Measurements from ENCODE around the gene SKIL.
A peak's percentile ranks its signal among the peaks of the same experiment; 100 is the strongest.
"Not testable (repeated sequence)": the region's sequence is repeated elsewhere in the genome, so short reads cannot be mapped to it uniquely, and the experiment has no call there.

SKIL gene, protein sequence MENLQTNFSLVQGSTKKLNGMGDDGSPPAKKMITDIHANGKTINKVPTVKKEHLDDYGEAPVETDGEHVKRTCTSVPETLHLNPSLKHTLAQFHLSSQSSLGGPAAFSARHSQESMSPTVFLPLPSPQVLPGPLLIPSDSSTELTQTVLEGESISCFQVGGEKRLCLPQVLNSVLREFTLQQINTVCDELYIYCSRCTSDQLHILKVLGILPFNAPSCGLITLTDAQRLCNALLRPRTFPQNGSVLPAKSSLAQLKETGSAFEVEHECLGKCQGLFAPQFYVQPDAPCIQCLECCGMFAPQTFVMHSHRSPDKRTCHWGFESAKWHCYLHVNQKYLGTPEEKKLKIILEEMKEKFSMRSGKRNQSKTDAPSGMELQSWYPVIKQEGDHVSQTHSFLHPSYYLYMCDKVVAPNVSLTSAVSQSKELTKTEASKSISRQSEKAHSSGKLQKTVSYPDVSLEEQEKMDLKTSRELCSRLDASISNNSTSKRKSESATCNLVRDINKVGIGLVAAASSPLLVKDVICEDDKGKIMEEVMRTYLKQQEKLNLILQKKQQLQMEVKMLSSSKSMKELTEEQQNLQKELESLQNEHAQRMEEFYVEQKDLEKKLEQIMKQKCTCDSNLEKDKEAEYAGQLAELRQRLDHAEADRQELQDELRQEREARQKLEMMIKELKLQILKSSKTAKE

GRCh38 chr3:170357176-170358041, at the start of gene SKIL:
TSS of gene SKIL (plus strand) at chr3:170357715. CDS start at chr3:170360332, 2,617 bp downstream.
- DNase-seq = peak; percentile 89 to 90

- DNase-seq = no peak
Measured at GRCh38 chr3:170309046-170309445, 48.5 kb upstream of the SKIL start.

DNA sequence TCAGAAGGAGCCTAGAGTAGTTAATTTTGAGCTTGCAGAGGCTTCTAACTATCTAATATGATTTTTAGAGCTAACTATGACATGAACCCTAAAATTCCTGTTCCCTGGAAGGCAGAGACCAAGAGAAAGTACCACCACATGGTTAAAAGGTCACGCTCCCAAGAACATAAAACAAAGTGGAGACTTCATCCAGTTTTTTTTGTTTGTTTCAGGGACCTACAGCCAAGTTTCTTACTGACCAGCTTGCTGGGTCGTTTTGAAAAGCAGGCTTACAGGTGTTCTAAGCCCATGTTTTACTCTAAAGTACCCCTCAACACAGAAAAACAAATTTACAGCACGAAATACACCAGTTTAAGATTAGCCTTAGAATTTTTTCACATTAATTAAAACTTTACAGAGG, 39.6 kb upstream of the SKIL start:
- no peak for DNase-seq

DNA sequence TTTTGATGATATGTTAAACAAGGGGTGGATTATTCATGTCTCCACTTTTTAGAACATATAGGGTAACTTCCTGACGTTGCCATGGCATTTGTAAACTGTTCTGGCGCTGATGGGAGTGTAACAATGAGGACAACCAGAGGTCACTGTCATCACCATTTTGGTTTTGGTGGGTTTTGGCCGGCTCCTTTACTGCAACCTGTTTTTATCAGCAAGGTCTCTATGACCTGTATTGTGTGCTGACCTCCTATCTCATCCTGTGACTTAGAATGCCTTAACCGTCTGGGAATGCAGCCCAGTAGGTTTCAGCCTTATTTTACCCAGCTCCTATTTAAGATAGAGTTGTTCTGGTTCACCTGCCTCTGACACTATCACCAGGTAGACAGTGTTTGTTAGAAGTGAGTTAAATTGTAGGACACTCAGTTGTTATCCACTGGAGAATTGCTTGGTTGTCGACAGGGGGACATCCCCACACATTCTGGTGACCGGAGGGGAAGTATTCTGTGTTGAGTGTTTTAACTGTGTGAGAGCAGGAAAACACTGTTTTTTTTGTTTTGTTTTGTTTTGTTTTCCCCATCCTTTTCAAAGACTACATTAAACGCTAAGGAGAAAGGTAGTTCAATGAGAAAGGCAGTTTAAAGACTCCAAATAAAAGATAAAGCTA, 36.9 kb upstream of the SKIL start:
- DNase-seq = no peak

GRCh38 chr3:170321321-170322034, 36.0 kb upstream of the SKIL start:
- DNase-seq = no peak

DNA sequence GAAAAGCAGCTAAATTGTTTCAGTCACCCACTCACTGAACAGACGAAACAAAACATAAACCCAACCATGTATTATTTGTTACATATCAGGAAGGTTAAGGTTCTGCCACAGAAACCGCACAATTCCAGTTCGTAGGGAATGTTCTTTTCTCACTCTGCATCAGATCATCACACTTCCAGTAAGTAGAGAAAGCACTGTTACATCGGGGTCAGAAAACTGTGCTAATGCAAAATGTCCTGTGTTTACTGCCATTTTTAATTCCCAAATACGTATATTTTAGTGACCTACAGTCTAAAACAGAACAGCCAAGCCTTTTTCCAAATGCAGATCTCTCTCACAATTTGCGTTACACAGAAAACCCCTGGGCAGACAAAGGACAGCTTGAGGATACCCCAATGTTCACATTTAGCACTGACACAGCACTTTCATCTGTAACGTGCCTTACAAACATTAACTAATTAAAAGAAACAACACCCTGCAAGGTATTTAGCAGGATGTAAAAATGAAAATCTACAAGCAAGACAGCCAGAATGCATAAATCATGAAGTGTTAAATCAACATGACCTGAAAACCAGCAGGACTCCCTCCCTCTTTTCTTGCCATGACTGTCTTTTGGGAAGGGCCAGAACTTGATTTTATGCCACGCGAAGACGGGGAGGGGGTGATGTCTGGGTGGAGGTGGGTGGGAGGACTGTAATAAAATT, 34.8 kb upstream of the SKIL start:
- DNase-seq = no peak

DNA sequence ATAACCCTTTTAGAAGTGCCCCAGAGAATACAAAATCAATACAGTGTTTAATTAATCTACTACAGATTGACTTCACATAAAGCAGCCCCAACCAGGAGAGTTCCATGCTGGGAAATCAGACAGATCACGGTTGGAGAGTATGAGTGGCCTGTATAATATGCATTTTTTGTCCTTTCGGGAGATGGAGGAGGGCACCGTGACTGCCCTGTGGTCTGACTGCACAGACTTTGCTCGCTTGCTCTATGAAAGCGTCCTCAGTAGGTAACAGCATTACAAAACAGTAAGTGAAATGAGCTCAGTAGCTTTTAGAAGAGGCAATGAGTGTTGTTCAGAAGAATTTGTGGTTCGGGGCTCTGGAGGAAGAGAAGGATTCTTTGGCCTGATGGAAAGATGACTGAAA, 34.2 kb upstream of the SKIL start:
- DNase-seq = no peak

DNA sequence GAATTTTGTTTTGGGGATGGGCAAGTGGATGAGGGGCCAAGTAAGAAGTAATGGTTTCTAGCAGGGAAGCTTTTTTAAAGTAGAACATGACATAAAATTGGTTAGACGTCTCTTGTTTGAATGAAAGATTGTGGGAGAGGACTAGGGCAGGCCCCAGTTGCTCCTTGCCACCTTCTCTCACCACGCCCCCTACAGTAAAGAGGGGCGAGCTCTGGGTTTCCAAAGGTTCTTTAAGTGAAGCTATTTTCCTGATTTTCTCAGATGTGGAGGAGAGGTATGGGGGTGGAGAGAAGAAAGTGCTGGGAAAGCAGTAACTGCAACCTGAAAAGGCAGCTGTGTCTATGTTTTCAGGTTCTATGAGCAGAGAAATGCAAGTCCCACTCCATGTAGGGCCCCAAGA, 32.6 kb upstream of the SKIL start:
- no peak for DNase-seq

- DNase-seq = no peak
Measured at GRCh38 chr3:170327040-170327808, 30.3 kb upstream of the SKIL start.

DNA sequence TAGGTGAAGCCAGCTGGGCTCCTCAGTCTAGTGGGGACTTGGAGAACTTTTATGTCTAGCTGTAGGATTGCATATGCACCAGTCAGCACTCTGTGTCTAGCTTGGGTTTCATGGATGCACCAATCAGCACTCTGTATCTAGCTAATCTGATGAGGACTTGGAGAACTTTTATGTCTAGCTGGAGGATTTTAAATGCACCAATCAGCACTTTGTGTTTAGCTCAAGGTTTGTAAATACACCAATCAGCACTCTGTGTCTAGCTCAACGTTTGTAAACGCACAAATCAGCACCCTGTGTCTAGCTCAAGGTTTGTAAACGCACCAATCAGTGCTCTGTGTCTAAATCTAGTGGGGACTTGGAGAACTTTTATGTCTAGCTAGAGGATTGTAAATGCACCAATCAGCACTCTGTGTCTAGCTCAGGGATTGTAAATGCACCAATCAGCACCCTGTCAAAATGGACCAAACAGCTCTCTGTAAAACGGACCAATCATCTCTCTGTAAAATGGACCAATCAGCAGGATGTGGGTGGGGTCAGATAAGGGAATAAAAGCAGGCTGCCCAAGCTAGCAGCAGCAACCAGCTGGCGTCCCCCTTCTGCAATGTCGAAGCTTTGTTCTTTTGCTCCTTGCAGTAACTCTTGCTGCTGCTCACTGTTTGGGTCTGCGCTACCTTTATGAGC, 29.5 kb upstream of the SKIL start:
- DNase-seq = not testable (repeated sequence)

DNA sequence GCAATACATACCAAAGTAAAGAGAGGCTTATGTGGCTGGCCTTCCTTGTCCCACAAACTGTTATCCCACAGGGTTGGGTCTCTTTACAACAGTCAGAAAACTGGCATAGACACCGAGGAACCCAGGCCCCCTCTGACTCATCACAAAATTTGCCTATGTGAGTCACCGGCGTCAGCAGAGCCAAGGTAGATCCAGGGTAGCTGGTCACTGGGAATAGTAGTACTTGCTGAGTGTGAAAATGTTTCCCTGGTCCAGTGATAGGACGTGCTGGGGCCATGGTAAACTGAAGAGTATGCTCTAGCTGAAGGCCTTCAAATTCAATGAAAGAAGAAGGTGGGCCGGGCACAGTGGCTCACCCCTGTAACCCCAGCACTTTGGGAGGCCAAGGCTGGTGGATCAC, 27.1 kb upstream of the SKIL start:
- no peak for DNase-seq

DNA sequence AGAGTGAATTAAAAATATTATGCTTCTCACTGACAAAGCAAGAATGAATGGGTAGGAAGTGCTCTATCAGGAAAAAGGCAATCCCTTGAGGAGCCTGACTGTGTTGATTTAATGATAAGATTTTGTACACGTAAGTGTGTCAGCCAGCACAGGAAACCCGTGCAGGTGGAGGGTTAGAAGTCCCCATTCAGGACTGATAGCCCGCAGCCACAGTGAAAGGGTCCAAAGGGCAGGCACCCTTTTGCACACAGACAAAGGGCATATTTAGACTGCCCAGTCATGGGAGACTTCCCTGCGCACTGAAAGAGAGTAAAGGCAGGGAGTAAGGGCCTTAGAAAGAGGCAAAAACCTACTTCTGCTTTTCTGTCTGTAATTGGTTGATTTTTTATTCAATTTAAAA, 26.4 kb upstream of the SKIL start:
- DNase-seq = no peak

- no peak for DNase-seq
Measured at GRCh38 chr3:170337420-170337819, 20.1 kb upstream of the SKIL start.

DNA sequence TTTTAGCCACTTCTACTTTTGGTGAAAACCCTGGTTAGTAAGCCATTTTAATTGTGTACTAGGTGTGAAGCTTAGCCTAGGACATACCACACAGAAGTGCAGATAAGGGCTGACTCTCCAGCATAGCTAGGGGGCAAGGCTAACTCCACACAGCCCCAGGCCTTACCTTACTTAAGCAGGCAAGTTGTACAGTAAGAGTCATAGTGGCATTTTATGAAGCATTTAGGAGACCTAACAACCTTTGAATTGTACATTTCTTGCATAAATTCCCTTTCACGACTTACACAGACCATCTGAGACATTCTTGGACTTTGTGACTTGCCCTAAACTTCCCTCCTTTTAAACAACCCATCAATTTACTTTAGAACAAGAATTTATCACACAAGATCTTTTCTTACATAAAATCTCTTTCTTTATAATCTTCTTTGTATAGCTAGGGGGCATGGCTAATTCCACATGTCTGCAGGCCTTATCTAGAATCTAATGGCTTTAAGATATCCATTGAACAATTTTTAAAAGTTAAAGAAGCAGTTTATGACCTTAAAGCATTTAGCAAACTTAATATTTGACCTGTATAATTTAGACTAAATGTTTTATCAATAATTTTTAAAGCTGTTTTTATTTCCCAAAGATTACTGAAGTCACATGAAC, 18.7 kb upstream of the SKIL start:
- no peak for DNase-seq

- DNase-seq = not testable (repeated sequence)
Measured at GRCh38 chr3:170342273-170342672, 15.2 kb upstream of the SKIL start.

DNA sequence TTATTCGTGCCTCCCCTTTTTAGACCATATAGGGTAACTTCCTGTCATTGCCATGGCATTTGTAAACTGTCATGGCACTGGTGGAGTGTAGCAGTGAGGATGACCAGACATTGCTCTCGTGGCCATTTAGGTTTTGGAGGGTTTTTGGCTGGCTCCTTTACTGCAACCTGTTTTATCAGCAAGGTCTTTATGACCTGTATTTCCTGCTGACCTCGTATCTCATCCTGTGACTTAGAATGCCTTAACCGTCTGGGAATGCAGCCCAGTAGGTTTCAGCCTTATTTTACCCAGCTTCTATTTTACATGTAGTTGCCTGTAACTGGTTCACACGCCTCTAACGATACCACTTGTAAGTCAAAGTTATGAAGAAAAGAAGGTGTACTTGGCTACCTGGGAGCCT, 13.7 kb upstream of the SKIL start:
- not testable (repeated sequence) for DNase-seq

DNA sequence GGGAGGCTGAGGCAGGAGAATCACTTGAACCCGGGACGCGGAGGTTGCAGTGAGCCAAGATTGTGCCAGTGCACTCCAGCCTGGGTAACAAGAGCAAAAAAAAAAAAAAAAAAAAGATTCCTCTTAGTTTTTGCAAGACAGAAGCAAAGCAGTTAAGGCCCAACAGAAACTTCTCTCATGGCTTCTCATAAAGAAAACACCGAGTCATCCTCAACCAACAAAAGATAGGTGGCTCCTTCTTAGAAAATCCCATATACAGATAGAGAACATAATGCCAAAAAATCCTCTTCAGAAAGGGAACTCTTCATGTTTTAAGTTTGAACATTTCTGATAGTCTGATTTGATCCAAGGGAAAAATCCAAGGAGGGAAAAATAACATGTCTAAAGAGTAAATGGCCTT, 12.5 kb upstream of the SKIL start:
- no peak for DNase-seq

GRCh38 chr3:170346481-170347392, 10.8 kb upstream of the SKIL start:
- no peak for DNase-seq

Data from AML-193 (cell line).